Kidney glomerular epithelial cell (primary cell): ENCODE data around the gene PLAAT4.
"Not testable (repeated sequence)": the region's sequence is repeated elsewhere in the genome, so short reads cannot be mapped to it uniquely, and the experiment has no call there.

Experiments used
- DNase-seq: peaks from one replicate; lab custom pipeline; 2025; lab: John Stamatoyannopoulos, UW

The PLAAT4 gene

DNA sequence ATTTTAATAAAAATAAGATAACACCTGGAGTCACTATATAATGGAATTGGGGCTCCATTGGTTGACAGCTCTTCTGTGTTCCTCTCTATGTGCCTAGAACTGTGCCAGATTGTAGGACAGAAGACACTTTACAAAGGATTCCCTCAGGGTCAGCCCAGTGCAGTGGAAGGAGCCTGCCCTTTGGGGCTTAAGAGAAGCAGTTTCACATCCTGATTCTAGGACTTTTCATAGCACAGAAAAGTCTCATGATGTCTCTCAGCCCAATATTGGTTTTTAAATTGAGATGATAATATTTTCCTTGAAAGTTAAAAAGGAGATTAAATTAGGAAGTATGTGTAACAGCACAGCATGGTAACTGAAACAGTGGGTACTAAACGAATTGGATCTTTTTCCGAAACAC lies 7.1 kb downstream of the PLAAT4 start:
- no peak for DNase-seq

DNA sequence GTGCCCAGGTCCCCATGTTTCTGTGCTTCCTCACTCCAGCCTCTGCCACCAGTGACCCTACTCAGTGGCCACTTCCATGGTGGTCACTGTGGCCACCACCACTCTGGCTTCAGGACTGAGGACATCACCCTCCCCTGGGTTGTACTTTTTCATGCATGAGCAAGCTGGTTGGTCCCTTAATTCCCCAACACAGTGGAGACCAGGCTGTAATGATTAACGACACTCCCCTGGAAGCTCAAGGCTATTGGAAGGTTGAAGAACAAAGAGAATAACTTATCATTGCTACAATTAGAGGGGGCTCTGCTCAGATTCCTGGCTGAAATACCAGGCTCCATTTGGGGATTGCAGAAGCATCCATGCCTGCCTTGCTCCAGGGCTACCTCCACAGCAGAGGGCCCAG lies 10.5 kb downstream of the PLAAT4 start:
- DNase-seq: no peak

DNA sequence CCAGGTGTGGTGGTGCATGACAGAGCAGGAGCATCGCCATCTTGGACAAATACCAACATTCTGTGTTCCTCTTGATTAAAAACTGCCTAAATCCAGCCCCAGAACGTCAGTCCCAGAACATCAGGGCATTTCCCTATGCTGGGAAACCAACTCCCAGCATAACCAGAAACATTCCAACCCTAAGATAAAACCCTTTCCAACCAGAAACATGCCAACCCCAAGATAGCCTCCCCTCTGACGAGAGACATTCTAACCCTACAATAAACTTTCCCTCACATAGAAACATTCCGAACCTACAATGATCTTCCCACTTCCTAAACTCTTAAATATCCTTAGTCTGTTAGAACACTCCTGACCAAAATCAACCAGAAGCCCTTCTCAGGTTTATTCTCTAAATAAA lies 11.6 kb downstream of the PLAAT4 start:
- DNase-seq: no peak

DNA sequence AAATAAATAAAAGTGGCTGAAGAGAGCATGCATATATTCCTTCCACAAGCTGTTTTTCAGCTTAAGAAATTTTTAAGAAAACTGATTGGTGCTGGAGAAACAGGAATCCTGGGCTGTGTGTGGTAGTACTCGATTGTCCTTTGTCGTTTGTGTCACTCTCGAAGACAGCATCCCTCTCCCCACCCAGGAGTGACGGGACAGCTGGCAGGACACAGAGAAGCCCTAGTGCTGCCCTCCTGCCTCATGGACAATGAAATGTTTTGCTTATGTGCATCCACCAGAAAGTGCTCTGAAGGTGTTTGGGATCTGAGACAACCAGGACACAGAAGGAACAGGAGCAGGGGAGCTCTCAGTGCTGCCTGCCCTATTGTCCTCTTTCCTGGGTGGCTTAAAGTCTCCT lies 12.8 kb downstream of the PLAAT4 start:
- no peak for DNase-seq

DNA sequence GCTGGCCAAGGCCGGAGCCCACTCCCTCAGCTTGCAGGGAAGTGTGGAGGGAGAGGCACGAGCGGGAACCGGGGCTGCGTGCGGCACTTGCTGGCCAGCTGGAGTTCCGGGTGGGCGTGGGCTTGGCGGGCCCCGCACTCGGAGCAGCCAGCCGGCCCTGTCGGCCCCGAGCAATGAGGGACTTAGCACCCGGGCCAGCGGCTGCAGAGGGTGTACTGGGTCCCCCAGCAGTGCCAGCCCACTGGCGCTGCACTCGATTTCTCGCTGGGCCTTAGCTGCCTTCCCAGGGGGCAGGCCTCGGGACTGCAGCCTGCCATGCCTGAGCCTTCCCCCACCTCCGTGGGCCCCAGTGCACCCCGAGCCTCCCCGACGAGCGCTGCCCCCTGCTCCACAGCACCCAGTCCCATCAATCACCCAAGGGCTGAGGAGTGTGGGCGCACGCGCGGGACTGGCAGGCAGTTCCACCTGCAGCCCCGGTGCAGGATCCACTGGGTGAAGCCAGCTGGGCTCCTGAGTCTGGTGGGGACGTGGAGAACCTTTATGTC lies 13.6 kb downstream of the PLAAT4 start:
- DNase-seq: not testable (repeated sequence)

DNA sequence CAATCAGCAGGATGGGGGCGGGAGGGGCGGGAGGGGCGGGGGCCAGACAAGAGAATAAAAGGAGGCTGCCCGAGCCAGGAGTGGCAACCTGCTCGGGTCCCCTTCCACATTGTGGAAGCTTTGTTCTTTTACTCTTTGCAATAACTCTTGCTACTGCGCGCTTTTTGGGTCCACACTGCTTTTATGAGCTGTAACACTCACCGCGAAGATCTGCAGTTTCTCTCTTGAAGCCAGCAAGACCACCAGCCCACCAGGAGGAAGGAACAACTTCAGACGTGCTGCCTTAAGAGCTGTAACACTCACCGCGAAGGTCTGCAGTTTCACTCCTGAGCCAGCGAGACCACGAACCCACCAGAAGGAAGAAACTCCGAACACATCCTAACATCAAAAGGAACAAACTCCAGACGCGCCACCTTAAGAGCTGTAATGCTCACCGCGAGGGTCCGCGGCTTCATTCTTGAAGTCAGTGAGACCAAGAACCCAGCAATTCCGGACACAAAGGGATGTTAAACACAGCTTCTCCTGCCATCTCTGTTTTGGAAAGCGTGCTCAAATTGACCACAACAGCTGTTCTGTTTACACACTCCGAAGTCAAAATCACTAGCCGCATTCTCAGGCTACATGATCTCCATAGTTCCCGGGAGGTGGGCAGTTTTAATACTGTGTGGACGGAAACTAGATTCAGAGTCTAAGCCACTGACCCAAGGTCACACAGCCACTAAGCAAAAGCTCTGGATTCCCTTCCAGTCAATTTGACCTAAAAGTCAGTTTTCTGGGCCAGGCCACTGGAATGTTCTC lies 14.7 kb downstream of the PLAAT4 start:
- DNase-seq: no peak

DNA sequence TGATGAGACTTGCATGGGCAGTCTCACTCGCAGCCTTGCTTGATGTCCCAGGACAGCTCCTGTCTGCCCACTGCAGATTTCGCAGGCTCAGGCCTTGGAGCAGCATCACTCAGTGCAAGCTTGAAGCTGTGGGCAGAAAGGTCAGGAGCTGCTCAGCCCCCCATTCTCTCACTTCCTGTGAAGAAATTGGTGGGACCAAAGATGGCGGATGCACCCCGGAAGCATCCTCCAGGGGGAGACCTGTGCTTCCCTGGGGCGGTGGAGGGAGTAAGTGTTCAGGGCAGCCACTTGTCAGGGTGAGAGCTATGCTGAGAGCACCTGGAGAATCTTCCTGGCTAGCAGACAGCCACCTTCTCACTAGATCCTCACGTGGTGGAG lies 15.3 kb downstream of the PLAAT4 start:
- no peak for DNase-seq

DNA sequence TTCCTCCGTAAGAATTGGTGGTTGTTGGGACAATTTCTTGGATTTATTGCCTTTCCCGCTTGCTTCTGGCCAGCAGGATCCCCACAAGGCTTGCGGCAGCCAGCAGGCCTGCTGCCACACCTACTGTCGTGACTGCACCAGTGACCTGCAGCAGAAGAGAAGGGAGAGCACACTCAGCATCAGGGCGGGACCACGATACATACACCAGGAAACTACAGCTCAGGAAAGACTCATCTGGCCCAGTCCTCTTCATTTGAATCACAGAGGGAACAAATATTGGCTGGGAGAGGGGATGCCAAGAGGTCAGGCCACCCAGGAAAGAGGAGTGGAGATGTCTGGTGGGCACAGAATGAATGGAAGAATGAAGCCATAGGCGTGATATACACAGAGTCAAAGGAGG lies 16.3 kb downstream of the PLAAT4 start:
- DNase-seq: no peak

DNA sequence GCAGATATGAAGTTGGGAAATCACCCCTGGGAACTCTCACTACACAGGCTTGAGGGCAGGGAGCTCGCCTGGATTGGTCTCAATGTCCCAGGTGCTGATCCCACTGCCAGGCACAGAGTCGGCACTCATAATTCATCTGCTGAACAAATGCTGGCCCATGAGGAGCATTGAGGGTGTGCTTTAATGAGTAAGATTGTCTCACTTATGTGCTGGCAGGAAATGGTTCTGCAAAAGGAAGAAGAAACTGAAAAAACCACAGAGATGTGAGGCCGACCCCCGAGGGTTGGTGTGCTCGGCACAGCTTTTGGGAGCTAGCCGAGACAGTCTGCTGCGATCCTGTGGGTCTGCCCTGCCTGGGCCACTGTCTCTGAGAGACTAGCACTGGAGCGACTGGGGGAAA lies 17.2 kb downstream of the PLAAT4 start:
- DNase-seq: no peak

DNA sequence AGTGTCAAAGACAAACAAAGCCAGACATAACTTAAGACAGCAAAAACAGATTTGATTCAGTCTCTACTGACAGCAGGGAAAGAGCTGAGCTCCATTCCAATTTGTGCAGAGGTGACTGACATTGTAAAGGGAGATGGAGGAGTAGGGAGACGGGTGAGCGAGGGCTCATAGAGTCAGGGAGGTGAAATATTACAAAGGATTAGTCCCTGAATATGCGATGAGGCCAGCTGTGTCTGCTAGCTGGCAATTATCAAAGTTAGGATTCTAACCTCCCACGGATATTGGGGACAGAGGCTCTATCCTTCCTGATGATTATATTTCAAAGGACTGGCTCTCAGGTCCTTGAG lies 18.2 kb downstream of the PLAAT4 start:
- no peak for DNase-seq

DNA sequence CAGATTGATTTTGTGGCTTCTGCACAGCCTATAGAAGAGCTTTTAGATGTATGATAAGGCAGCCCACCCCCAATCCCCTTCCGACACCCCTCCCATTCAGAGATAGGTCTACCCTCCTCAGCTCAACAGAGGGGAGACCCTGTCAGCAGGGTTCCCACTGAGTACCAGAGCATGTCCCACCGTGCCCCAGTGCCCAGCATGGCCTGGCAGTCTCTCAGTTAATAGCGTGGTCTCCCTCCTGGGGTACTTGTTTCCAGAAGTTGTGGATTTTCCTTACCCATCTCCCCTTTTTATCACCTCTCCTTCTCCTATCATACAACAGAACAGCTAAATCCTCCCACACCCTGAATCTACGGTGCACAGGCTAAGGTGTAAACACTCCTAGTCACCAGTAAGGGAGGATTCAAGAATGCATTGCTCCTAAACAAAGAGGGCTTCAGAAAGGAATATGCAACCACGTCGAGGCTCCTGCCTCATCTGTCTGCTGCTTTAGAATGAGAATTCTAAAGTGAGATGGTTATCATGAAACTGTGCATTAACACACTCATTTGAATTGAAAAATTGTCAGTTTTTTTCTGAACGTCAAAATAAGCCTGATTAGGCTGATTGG lies 19.9 kb downstream of the PLAAT4 start:
- DNase-seq: no peak

DNA sequence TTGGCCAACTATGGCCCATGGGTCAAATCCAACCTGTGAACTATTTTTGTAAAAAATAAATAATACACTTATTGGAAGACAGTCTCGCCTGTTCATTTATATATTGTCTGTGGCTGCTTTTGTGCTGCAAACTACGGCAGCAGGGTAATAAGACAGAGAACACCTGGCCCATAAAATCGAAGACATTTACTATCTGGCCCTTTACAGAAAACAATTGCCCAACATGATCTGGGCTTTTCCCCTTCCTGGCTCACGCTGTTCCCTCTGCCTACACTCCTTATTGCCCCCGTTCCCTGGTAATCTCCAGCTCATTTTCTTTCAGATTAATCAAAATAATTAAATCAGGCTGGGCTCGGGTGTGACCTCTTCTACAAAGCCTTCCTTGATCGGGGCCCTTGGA lies 21.0 kb downstream of the PLAAT4 start:
- DNase-seq: no peak

DNA sequence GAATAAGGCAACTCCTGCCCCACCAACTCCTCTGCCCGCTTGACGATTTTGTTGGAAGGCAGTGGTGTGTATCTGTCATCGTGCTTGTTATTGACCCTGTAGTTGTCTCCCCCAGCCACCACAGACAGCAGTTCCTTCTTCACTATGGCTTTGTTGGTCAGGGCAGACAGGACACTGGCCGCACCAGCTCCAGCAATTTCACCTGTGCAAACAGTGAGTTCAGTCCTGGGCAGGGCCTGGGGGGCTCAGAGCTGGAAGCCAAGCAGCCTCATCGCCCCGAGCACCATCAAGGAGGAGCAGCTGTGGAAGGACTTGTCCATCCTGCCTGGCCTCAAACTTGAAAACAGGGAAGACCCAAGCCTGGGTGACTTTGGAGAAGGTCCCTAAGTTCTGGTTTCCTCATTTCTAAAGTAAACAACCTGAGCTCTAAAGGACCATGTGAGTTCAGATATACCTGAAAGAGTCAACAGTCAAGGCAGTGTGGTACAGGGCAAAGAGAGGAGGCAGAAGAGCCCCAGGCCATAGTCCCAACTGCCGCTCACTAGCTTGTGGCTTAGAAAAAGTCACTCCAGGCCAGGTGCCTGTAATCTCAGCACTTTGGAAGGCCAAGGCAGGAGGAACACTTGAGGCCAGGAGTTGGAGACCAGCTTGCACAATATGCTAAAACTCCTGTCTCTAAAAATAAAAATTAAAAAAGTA lies 22.0 kb downstream of the PLAAT4 start:
- DNase-seq: no peak

DNA sequence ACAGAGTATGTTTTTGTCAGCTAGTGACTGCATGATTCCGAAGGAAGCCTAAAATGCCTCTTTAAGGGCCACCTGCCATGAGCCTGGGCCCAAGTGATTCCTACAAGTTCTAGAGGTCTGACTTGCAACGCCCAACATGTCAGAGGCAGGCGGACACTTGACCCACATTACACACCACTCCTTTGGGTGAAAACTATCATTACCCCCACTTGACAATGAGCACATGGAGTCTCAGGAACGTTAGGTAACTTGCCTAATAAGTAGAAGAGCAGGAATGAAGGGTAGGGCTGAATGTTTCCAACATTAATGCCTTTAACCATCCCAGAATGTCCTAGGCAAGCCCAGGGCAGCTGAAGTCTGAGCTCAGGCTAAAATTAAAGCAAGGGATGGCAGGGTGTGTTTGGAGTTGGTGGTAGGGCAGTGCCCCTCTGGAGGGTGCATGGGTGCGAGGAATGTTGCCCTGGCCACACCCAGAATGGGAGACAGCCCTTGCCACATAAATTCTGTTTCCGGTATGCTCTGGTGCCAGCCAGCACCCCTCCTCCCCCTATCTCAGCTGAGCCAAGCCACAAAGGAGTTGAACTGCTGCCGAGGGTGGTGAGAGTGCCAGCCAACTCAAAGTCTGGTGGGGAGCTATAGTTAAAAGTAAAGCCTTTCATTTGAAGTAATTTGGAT lies 24.0 kb downstream of the PLAAT4 start:
- DNase-seq: no peak

DNA sequence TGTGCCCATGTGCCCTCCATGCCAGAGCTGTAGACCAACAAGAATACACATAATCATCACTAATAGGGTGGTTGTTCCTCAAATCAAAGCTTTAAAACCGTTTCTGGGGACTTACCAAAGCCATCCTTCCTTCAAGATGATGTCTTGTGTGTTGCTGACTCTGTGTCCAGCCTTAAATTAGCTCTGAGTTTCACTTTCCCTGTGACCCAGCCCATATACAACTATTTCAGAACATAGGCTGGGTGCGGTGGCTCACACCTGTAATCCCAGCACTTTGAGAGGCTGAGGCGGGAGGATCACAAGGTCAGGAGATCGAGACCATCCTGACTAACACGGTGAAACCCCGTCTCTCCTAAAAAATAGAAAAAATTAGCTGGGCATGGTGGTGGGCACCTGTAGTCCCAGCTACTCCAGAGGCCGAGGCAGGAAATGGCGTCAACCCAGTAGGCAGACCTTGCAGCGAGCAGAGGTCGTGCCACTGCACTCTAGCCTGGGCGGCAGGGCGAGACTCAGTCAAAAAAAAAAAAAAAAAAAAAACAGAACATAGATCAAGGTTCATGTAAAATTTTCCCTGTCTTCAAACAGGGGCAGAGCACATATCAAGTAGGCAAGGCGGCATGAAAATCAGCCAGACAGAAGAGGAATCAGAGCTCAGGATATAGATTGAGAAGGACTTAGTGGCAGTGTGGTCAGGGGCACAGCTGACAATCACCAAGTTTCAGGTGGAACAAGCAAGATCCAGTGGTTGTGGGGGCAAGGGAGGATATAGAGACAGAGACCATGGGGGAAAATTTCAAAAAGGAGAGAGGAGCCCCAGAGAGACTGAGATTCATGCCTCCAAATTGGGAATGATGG lies 26.8 kb downstream of the PLAAT4 start, which contains the start of gene PLAAT2:
TSS of gene PLAAT2 (minus strand) at position 179 of the 855 bp plus-strand sequence. CDS start at position 124, 55 bp downstream.
- no peak for DNase-seq

DNA sequence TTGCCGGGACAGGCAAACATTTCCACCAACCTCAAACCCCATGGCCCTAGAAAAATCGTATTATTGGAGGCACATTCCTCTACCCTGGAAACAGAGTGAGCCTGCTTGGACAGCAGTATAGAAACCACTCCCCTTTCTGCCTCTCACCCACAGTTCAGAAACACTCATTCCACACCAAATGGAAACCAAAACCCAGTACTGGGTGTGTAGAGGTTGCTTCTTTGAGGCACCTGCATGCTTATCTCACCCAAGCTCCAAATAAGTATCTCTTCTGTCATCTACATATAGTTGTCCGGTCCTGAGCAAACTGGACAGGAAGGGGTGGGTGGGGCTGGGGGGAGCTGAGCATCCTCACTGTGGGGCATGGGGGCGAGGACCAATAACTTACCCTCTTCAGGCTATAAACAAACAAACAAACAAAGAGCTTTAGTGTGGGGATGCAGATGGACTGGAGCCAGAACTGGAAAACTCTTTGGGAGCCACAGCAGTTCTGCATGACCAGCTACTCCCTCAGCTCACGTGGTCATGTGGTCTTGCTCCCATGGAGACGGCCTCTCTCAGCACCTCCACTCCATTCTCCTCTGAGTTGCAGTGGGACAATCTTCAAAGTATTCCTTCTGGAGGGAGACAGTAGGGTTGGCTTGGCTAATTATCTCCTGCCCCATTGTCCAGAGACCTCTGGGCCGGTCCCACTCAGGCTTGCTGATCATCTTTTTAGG lies 27.6 kb downstream of the PLAAT4 start:
- peak; percentile 51 for DNase-seq

DNA sequence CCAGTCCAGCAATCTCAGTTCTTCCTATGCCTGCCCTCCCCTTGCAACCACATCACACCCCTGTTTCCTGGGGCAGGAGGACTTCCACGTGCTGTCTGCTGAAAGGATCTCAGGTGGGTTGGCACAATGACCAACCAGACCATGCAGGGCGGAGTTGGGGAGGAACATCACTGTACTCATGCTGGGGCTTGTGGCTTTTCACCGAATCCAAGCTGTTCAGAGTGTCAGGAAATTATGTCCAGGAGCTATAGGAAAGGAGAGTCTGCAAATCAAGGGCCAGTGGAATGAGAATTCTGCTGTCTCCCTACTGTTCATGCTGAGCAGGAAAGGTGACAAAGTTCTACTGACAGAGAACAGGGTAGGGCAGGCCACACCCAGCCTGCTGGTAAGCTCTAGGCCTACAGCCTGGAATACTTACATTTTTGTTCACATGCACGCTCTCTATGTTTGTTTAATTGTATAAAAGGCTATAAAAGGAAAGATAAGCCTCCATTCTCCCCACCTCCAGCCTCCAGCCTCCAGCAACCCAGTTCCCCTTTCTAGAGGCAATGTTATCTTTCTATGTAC lies 28.3 kb downstream of the PLAAT4 start:
- no peak for DNase-seq

DNA sequence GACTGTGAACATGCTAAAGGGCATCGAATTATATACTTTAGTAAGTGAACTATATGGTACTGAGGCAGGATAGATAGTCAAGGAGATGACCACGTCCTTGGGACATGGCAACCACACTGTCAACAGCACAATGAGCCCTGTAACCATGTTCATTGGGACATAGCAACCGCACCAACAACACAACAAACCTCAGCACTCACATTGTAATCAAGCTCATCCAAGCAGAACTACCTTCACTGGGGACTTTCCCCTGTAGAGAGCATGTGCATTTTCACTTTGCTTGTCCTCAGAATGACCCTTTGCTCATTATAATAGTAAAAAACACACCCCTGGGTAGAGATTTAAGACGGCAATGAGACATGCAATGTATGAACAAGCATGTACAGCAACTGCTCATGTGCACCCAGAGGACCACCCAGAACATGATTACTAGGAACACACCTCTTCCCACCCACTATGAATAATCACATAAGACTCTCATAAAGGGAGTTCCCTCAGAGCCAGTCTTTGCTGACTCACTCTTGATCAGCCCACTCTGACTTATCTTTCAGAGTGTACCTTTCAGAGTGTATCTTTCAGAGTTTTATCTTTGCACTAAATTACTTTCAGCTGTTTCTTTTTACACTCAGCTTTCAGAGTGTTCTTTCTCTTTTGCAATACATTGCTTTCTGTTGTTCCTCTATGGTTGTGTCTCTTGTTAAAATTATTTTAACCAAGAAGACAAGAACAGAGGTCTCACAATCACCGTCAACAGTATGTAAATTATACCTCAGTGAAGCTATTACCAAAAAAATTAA lies 30.6 kb downstream of the PLAAT4 start:
- DNase-seq: peak; percentile 100

DNA sequence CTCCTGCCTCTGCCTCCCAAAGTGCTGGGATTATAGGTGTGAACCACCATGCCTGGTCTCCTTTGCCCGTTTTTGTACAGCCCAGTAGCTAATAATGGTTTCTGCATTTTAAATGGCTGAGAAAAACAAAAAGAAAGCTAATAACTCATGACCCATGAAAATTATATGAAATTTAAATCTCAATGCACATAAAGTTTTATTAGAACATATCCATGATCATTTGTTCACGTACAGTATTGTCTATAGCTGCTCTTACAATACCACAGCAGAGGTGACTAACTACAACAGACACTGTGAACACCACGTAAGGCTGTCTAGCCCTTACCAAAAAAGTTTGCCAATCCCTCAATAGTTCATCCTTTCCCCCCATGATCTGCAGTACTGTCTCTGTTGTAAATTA lies 33.0 kb downstream of the PLAAT4 start:
- no peak for DNase-seq
